Lower leg skin (tissue), 4 donors: ENCODE results near the gene FIBCD1. TPM values are rescaled to one million over a fixed set of nuclear protein-coding genes. Genes with fewer than 3 reads are reported as not detected.

Source experiments
- DNase-seq, 2 donors: peaks; one replicate each; pipeline ENCODE4 v3.0.0-alpha.2; 2019; ENCODE audit warnings: low spot score in 2 of 2
- H3K4me3 ChIP-seq: fragments of 200-600 bp; sonication (generic); 2 replicates; pipeline ENCODE4 v1.5.1; 2017; ENCODE audit warnings: mild to moderate bottlenecking, low read depth; ENCODE audit not compliant: poor library complexity, severe bottlenecking
- POLR2A ChIP-seq, 2 donors: fragments of 450-650 bp; IDR thresholded peaks; one replicate each; pipeline ENCODE4 v1.6.1; 2016 to 2017; ENCODE audit warnings: antibody characterized with exemption in 2 of 2, mild to moderate bottlenecking in 1 of 2, moderate library complexity in 1 of 2
- WGBS, 2 donors: methylation state at CpG; one replicate each; pipeline ENCODE4 v1.1.5; 2018; 5-methylcytosine and 5-hydroxymethylcytosine counted together
- intact Hi-C: fragments of 100-400 bp; cut with DNase I; formaldehyde crosslinking; loops from one replicate; pipeline ENCODE4 v1.15.0; 2023; ENCODE audit warnings: low total_unique reads
- total RNA-seq, 4 donors: library from RNA; depleted of rRNA; stranded (reverse); fragments of >200 nt; gene quantifications; one replicate each; pipeline ENCODE4 v1.1.0, GENCODE V29; 2016
- TF ChIP-seq, protein P1 (sequence below), 3 donors: fragments of 450-650 bp; IDR thresholded peaks; one replicate each; pipeline ENCODE4 v1.5.1; 2016; ENCODE audit warnings: antibody characterized with exemption in 3 of 3, mild to moderate bottlenecking in 3 of 3, moderate library complexity in 2 of 3

The FIBCD1 gene
- total RNA-seq, 4 donors from 2014 or later: 0.17 to 0.42 TPM; not detected in 2

DNA sequence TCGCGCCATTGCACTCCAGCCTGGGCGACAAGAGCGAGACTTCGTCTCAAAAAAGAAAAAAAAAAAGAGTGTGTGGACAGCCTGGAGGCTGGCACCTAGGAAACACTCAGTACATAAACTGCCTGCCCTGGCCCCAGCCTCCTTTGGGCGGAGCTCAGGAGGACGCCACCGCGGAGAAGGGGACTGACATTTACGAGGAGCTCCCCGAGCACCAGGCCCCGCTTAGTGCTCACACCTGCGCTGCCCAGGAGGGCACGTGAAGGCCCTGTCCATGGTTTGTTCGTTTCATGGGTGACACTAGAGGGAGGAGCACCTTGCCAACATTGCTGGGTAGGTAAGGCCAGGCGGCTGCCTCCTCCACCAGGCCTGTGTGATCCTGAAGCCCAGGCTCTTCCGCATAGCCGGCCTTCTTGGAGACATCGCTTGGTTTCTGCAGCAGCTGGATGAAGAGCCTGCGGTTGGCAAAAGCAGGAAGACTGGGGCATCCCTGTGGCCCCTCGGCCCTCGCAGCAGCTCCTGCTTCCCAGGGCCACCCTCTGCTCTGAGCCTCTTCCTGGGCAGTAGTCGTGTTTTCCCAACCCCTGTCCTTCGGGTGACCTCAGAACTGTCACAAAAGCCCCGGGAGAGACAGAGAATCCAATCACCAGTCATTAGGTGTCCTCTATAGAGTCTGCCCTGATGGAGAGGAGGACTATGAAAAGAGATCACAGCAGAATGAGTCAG lies 43.8 kb upstream of the FIBCD1 start:
- intact Hi-C loops: no loop called here
- no peak for DNase-seq
- TF ChIP-seq POLR2A (IDR thresholded peaks at IDR 0.05): no peak
- TF ChIP-seq, protein P1, sequence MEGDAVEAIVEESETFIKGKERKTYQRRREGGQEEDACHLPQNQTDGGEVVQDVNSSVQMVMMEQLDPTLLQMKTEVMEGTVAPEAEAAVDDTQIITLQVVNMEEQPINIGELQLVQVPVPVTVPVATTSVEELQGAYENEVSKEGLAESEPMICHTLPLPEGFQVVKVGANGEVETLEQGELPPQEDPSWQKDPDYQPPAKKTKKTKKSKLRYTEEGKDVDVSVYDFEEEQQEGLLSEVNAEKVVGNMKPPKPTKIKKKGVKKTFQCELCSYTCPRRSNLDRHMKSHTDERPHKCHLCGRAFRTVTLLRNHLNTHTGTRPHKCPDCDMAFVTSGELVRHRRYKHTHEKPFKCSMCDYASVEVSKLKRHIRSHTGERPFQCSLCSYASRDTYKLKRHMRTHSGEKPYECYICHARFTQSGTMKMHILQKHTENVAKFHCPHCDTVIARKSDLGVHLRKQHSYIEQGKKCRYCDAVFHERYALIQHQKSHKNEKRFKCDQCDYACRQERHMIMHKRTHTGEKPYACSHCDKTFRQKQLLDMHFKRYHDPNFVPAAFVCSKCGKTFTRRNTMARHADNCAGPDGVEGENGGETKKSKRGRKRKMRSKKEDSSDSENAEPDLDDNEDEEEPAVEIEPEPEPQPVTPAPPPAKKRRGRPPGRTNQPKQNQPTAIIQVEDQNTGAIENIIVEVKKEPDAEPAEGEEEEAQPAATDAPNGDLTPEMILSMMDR (IDR thresholded peaks at IDR 0.05): no peak
- no peak overlapping the region for H3K4me3 ChIP-seq
- 84 to 88% methylated on average over 22 to 25 of the region's 25 CpGs for WGBS, 2 donors

DNA sequence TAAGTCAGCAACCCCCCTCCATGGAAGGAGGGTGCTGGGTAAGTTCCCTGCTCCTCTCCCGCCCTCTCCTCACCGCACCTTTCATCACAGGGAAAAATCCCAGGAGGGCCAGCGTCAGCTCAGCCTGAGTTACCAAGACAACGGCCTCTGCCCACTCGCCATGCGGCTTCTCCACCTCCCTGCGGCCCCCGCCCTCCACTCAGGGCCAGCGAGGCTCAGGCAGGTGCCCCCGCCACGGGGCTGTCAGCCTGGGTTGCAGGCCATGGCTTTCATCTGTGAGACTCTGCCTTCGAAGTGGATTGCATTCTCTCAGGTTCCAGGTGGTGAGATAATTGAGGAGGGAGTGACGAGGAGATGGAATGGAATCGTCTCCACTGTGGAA lies 42.7 kb upstream of the FIBCD1 start:
- 55 to 75% methylated on average over 14 of the region's 14 CpGs for WGBS, 2 donors
- intact Hi-C loops: no loop called here

DNA sequence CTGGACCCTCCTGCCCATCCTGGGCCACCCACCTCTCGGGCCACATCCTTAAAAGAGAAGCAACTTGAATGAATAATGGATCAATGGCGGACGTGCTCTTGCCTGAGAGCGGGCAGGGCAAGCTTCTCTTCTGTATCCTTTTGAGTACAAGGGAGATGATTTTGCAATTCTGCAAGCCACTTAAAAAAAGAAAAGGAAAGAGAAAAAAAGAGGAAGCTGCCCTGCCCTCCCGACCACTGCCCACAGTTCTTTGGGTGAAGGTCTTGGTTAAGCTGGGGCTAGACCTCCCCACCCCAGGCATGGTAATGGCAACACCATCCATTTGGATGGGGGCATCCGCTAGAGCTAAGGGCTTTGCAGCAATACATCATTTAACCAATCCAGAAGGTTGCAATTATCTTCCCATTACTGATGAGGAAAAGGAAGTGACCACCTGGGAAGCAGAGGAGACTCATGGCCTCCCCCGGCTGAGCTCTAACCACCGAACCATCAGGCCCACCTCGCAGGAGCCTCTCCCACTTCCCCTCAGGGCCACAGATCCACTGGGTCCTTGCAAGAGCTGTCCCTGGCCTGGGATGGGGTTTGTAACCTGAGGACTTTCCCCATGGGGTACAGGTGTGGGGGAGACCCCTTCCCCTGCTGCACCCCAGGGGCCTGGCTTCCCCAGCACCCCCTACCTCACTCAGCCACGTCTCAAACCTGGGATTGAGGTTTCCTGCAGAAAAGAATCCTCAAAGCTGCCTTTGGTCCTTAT lies 42.1 kb upstream of the FIBCD1 start:
- intact Hi-C loops: no loop called here
- TF ChIP-seq POLR2A (IDR thresholded peaks at IDR 0.05): no peak
- TF ChIP-seq, protein P1 (IDR thresholded peaks at IDR 0.05): no peak

More for the DNA sequence above, 42.7 kb upstream of the FIBCD1 start:
- no peak for DNase-seq
- no peak for TF ChIP-seq POLR2A (IDR thresholded peaks at IDR 0.05)
- TF ChIP-seq, protein P1 (IDR thresholded peaks at IDR 0.05): no peak
- no peak overlapping the region for H3K4me3 ChIP-seq

DNA sequence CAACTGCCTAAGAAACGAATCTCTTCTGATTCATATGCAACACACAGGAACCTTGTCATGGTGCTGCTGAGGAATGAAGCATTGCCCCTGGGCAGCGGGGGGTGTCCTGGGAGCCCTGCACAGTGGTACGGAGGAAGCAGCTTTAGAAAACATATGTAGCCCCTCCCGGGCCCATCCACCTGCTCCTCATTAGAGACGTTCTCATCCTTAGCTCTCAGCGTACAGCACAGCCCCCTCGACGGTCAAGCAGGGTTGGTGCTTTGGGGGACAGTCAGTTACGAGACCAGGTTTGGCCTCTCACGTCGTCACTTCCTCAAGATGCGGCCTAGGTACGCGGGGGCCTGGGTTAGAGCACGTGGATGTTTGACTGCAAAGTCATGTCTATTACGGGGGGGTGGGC lies 41.5 kb upstream of the FIBCD1 start:
- WGBS, 2 donors: 66 to 76% methylated on average over 16 of the region's 16 CpGs
- TF ChIP-seq POLR2A (IDR thresholded peaks at IDR 0.05): no peak
- TF ChIP-seq, protein P1 (IDR thresholded peaks at IDR 0.05): no peak
- intact Hi-C loops: no loop called here
- H3K4me3 ChIP-seq: no peak overlapping the region
- no peak for DNase-seq

More for the DNA sequence above, 42.1 kb upstream of the FIBCD1 start:
- whole genome bisulfite sequencing, 2 donors: 68 to 72% methylated on average over 10 of the region's 10 CpGs
- H3K4me3 ChIP-seq: no peak overlapping the region
- DNase-seq: no peak

DNA sequence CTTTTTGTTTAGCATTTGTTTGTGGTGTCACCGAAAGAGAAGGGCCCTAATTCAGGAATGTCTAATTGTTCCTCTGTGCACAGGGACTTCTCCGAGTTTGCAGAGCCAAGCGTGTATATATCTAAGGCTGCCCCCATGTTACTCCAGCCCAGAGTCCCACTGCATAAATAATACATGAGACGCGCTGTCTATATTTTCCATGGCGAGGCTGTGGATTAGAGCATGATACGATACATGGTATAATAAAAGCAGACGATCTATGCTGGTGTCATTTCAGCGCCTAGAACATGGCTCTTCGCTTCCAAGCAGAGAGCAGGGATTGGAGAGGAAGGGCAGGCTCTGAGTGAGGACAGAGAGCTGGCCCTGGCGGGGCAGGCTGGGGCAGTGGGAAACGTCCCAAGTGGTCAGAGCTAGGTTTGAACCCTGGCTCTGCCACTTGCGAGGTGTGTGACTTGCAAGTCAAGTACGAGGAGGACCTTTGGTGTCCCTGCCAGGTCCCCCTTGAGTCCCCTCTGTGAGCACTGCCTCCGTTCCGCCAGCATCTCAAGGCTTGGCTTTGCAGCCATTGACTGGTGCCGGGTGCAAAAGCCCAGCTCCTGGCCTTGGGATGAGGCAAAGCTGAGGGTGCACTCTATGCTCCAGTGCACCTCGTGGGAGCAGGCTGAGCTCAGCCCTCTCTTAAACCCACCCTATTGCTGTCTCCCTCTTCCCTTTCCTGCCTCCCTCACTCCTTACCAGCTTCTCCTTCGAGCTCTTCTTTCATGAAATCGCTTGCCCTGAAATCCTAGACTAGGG lies 40.7 kb upstream of the FIBCD1 start:
- no peak overlapping the region for H3K4me3 ChIP-seq
- intact Hi-C loops: no loop called here
- no peak for TF ChIP-seq POLR2A (IDR thresholded peaks at IDR 0.05)
- TF ChIP-seq, protein P1 (IDR thresholded peaks at IDR 0.05): no peak
- 86 to 87% methylated on average over 20 of the region's 20 CpGs for WGBS, 2 donors
- DNase-seq: no peak
